ENCODE results near the gene ZNF562.

ZNF562 gene

DNA sequence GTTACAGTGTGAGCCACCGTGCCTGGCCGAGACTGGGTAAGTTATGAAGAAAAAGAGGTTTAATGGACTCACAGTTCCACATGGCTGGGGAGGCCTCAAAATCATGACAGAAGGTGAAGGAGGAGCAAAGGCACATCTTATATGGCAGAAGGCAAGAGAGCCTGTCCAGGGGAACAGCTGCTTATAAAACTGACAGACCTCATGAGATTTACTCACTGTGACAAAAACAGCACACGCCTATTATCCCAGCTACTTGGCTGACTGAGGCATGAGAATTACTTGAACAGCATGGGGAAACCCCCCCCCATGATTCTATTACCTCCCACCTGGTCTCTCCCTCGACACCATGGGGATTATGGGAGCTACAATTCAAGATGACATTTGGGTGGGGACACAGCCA is 30.4 kb downstream of the ZNF562 start:
- no peak for DNase-seq (ENCODE audit: low spot score)

GRCh38 chr19:9641810-9642209 is 33.1 kb downstream of the ZNF562 start:
- no peak for DNase-seq (ENCODE audit: low spot score)

- DNase-seq (ENCODE audit: low spot score): no peak
These were observed 33.9 kb downstream of the ZNF562 start for GRCh38 chr19:9640956-9641355.

DNA sequence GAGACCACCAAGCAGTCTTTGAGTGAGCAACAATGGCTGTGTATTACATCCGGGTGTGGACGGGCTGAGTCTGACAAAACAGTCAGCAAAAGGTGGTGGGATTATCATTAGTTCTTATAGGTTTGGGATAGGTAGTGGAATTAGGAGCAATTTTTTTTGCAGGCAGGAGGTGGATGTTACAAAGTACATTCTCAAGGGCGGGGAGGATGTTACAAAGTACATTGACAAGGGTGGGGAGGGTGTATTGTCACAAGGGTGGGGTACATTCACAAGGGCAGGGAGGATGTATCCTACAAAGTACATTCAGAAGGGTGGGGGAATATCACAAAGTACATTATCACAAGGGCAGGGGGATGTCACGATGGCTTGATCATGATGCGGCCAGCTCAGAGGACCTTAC is 38.9 kb downstream of the ZNF562 start:
- no peak for DNase-seq (ENCODE audit: low spot score)

- DNase-seq (ENCODE audit: low spot score): no peak
These were observed 47.0 kb downstream of the ZNF562 start for GRCh38 chr19:9627856-9628255.

- DNase-seq (ENCODE audit: low spot score): no peak
These were observed 52.4 kb downstream of the ZNF562 start for GRCh38 chr19:9622531-9622930.

GRCh38 chr19:9621156-9622037 is 53.5 kb downstream of the ZNF562 start, which contains the start of gene ZNF561:
TSS of gene ZNF561 (minus strand) at chr19:9621232. CDS start at chr19:9619456, 1,776 bp downstream.
- peak; percentile 94 for DNase-seq (ENCODE audit: low spot score)

- DNase-seq (ENCODE audit: low spot score): no peak
These were observed 54.1 kb downstream of the ZNF562 start for GRCh38 chr19:9620842-9621155.

DNA sequence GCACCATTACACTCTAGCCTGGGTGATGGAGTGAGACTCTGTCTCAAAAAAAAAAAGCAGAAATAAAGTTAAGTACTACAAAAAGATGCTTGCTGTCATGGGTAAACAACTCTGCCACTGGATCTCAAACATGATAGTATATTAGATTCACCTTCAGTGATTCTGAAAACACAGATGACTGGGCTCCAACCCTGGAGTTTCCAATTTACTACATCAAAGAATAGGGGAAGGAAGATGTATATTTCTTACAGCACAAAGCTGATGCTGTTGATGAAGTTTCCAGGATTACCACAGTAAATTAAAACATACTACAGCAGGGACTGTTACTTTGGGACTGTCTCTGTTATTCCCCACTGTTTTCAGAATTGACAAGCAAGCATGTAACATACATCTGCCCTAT is 59.1 kb downstream of the ZNF562 start:
- no peak for DNase-seq (ENCODE audit: low spot score)

DNA sequence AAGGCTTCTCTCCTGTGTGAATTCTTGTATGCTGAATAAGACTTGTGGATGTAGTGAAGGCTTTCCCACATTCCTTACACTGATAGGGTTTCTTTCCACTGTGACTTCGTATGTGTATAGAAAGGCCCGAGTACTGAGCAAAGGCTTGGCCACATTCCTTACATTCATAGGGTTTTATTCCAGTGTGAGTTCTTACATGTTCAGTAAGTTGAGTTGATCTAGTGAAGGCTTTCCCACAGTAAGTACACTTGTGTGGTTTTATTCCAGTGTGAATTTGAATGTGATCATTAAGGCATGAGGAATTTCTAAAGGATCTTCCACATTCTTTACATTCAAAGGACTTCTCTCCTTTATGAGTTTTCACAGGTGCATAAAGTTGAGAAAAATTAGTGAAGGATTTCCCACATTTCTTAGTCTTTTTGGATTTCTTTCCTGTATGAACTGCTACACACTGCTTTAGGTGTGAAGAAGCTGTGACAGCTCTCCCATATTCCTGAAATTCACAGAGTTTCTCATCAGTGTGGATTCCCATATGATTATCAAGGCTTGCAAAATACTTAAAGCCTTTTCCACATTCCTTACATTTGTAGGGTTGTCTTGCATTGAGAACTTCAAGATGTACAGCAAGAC is 64.3 kb downstream of the ZNF562 start:
- no peak for DNase-seq (ENCODE audit: low spot score)

DNA sequence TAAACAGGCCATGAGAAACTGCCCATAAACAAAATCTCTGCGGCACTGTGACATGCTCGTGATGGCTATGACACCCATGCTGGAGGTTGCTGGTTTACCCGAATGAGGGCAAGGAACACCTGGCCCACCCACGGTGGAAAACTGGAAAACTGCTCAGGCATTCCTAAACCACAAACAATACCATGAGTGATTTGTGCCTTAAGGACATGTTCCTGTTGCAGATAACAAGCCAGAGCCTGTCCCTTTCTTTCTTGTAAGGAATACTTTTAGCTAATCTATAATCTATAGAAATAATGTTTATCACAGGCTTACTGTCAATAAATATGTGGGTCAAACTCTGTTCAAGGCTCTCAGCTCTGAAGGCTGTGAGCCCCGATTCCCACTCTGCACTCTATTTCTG is 66.0 kb downstream of the ZNF562 start:
- DNase-seq (ENCODE audit: low spot score): no peak

DNA sequence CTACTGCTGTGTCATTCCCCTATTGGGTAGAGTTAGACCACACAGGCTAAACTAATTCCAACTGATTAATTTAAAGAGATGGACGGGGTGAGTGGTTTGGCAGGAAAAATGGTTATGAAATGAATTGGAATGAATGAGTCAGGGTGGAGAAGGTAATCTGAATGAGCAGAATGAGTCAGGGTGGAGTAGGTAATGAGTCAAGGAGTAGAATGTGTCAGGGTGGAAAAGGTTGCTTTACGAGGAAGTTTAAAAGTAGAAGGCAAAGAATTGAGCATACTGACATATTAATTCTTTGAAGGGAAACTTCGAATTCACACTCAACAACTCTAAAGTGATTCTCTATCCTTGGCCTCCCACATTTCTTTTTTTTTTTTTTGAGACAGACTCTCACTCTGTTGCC is 77.9 kb downstream of the ZNF562 start:
- DNase-seq (ENCODE audit: low spot score): no peak

Data from left forelimb (tissue), 1 donor.